Parathyroid adenoma (tissue), 2 donors: ENCODE data around the gene CCDC12.

Source experiments
- H2AFZ ChIP-seq: fragments of 300-600 bp; sonication (generic); one replicate; pipeline ENCODE4 v1.7.0; 2017; ENCODE audit warnings: antibody characterized with exemption, mild to moderate bottlenecking
- H3K27ac ChIP-seq: fragments of 300-600 bp; sonication (generic); one replicate; pipeline ENCODE4 v1.7.0; 2017
- H3K27me3 ChIP-seq: fragments of 300-600 bp; sonication (generic); one replicate; pipeline ENCODE4 v1.7.0; 2017; ENCODE audit warnings: low read length; ENCODE audit not compliant: control insufficient read depth, insufficient read depth
- H3K36me3 ChIP-seq: fragments of 300-600 bp; sonication (generic); one replicate; pipeline ENCODE4 v1.7.0; 2017; ENCODE audit warnings: low read length; ENCODE audit not compliant: control insufficient read depth, insufficient read depth
- H3K4me1 ChIP-seq: fragments of 300-600 bp; sonication (generic); one replicate; pipeline ENCODE4 v1.7.0; 2017; ENCODE audit warnings: control low read depth
- H3K4me2 ChIP-seq: fragments of 300-600 bp; sonication (generic); one replicate; pipeline ENCODE4 v1.7.0; 2017; ENCODE audit warnings: low read length
- H3K4me3 ChIP-seq: fragments of 300-600 bp; sonication (generic); one replicate; pipeline ENCODE4 v1.7.0; 2017; ENCODE audit warnings: low read depth, low read length
- H3K79me2 ChIP-seq: fragments of 300-600 bp; sonication (generic); one replicate; pipeline ENCODE4 v1.7.0; 2017; ENCODE audit warnings: control low read depth
- H3K9ac ChIP-seq: fragments of 300-600 bp; sonication (generic); one replicate; pipeline ENCODE4 v1.7.0; 2017; ENCODE audit warnings: mild to moderate bottlenecking
- H3K9me3 ChIP-seq: fragments of 300-600 bp; sonication (generic); one replicate; pipeline ENCODE4 v1.7.0; 2017; ENCODE audit warnings: low read length; ENCODE audit not compliant: control insufficient read depth
- TF ChIP-seq, protein P1 (sequence below): fragments of 300-600 bp; sonication (generic); IDR thresholded peaks from one replicate; pipeline ENCODE4 v1.7.0; 2017; ENCODE audit warnings: antibody characterized with exemption, mild to moderate bottlenecking
- donor health status: primary hyperparathyroidism.

The CCDC12 gene

GRCh38 chr3:46926871-46927717 is 49.5 kb downstream of the CCDC12 start:
- Histone ChIP-seq H3K4me1 (peaks cover 32% of the 10 kb centered on the region), H3K79me2 (peaks cover 73% of the 10 kb centered on the region), H2AFZ (no peak overlapping the region), H3K4me3 (no peak overlapping the region), H3K27ac (no peak overlapping the region), H3K27me3 (no peaks in the 10 kb centered on the region), H3K36me3 (no peaks in the 10 kb centered on the region), H3K4me2 (no peak overlapping the region), H3K9me3 (no peaks in the 10 kb centered on the region), H3K9ac (no peak overlapping the region)
- TF ChIP-seq, protein P1, sequence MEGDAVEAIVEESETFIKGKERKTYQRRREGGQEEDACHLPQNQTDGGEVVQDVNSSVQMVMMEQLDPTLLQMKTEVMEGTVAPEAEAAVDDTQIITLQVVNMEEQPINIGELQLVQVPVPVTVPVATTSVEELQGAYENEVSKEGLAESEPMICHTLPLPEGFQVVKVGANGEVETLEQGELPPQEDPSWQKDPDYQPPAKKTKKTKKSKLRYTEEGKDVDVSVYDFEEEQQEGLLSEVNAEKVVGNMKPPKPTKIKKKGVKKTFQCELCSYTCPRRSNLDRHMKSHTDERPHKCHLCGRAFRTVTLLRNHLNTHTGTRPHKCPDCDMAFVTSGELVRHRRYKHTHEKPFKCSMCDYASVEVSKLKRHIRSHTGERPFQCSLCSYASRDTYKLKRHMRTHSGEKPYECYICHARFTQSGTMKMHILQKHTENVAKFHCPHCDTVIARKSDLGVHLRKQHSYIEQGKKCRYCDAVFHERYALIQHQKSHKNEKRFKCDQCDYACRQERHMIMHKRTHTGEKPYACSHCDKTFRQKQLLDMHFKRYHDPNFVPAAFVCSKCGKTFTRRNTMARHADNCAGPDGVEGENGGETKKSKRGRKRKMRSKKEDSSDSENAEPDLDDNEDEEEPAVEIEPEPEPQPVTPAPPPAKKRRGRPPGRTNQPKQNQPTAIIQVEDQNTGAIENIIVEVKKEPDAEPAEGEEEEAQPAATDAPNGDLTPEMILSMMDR, result no peak

DNA sequence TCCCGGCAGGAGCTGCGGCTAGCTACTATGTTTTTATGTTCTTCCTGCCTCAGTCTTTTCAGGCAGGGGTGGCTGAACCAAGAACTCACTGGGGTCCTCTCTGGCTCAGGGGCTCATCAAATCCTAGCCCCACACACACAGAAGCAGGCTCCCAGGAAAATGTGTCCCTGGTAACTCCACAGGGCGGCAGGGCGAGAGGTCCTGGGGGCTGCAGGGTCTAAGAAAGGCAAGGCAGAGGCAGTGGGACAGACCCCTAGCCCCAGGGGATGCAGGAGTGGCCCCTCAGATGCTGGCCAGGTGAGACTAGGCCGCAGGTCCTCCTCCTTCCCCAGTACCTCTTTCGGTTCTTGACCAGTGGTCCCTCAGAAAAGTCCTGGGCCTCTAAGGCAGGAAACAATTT is 50.1 kb downstream of the CCDC12 start:
- no peak overlapping the region for H3K27ac ChIP-seq

DNA sequence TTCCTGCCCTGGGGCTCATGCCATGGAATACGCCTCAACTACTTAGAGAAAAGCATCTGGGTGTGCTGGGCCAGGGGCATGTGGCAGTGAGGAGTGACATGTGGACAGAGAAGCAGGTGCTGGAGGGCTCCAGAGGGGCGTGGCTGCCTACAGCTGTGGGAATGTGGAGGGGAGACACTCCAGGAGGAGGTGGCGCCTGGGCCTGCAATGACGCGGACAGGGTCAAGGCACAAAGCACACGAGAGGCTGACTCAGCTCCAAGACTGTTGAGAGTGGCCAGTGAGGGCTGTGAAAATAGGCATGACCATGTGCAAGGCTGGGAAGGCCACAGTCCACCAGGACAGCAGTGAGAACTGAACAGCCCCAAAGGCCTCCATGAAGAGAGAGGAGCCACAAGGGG is 50.5 kb downstream of the CCDC12 start:
- no peaks in the 10 kb centered on the region for H3K36me3 ChIP-seq
- TF ChIP-seq, protein P1, result no peak
- no peak overlapping the region for H3K4me2 ChIP-seq
- peaks cover 22% of the 10 kb centered on the region for H3K4me1 ChIP-seq
- no peak overlapping the region for H3K27ac ChIP-seq
- H3K9ac ChIP-seq, result no peak overlapping the region
- H3K9me3 ChIP-seq, result no peaks in the 10 kb centered on the region
- H3K79me2 ChIP-seq, result peaks cover 76% of the 10 kb centered on the region
- H2AFZ ChIP-seq, result no peak overlapping the region
- no peaks in the 10 kb centered on the region for H3K27me3 ChIP-seq
- H3K4me3 ChIP-seq, result no peak overlapping the region

More for the DNA sequence above, 50.1 kb downstream of the CCDC12 start:
- no peaks in the 10 kb centered on the region for H3K27me3 ChIP-seq
- H2AFZ ChIP-seq, result no peak overlapping the region
- H3K4me1 ChIP-seq, result peaks cover 26% of the 10 kb centered on the region
- H3K9ac ChIP-seq, result no peak overlapping the region
- no peak overlapping the region for H3K4me2 ChIP-seq
- H3K36me3 ChIP-seq, result no peaks in the 10 kb centered on the region
- H3K79me2 ChIP-seq, result peaks cover 76% of the 10 kb centered on the region
- H3K9me3 ChIP-seq, result no peaks in the 10 kb centered on the region
- H3K4me3 ChIP-seq, result no peak overlapping the region
- TF ChIP-seq, protein P1, result no peak

GRCh38 chr3:46925585-46925934 is 51.0 kb downstream of the CCDC12 start:
- H3K9ac ChIP-seq, result no peak overlapping the region
- peaks cover 74% of the 10 kb centered on the region for H3K79me2 ChIP-seq
- peaks cover 17% of the 10 kb centered on the region for H3K4me1 ChIP-seq
- H3K36me3 ChIP-seq, result no peaks in the 10 kb centered on the region
- H3K27ac ChIP-seq, result no peak overlapping the region
- H3K27me3 ChIP-seq, result no peaks in the 10 kb centered on the region
- H3K9me3 ChIP-seq, result no peaks in the 10 kb centered on the region
- no peak overlapping the region for H2AFZ ChIP-seq
- H3K4me3 ChIP-seq, result no peak overlapping the region
- no peak overlapping the region for H3K4me2 ChIP-seq
- TF ChIP-seq, protein P1, result no peak
